ENCODE results near the gene PXK. TPM values are rescaled to one million over a fixed set of nuclear protein-coding genes. Genes with fewer than 3 reads are reported as not detected.

The PXK gene
- total and polyA plus RNA-seq, 10 of the 15 experiments (the other 5 are each of a cell fraction or from before 2014, with no cell fraction given), result 8.4 to 38.0 (median 27.6) TPM

- in situ Hi-C loops (cut with MboI), result no loop called here
- ChIA-PET SMC1A (ENCODE audit: uncharacterized antibody, unreplicated experiment) (interaction anchor here (0.7 to 13.1 kb wide), 12 partner anchors 12 to 156 kb away, joined by 3 to 324 read pairs (median 12); partner anchors contain the start of genes HTD2, KCTD6 and RPP14), POLR2A (interaction anchor here (0.6 to 12.4 kb wide), 8 partner anchors 11 to 135 kb away, joined by 3 to 221 read pairs (median 4); no protein-coding TSS in a partner anchor), RAD21 (ENCODE audit: unreplicated experiment) (interaction anchor here (0.6 to 7.5 kb wide), 15 partner anchors 11 to 193 kb away, joined by 3 to 149 read pairs (median 4); partner anchors contain the start of genes HTD2 and KCTD6), CTCF (interaction anchor here (0.8 to 8.9 kb wide), 19 partner anchors 7 to 195 kb away, joined by 3 to 204 read pairs (median 5); partner anchors contain the start of genes HTD2 and RPP14)
- Histone ChIP-seq H3K4me1 (ENCODE audit: control insufficient read depth, insufficient read depth, low read length) (peaks cover 10% of the 10 kb centered on the region; the same call in 1 of the 2 replicates), H3K27ac (ENCODE audit: control insufficient read depth, insufficient read depth) (no peak overlapping the region), H3K9ac (ENCODE audit: control insufficient read depth, insufficient read depth, low read length) (no peak overlapping the region), H3K36me3 (ENCODE audit: control insufficient read depth in 2 of 2, insufficient read depth in 2 of 2, low read length in 1 of 2) (no peaks in the 10 kb centered on the region), H3K9me3 (replicated peaks; ENCODE audit: control insufficient read depth, insufficient read depth, low read length) (no peaks in the 10 kb centered on the region; the same call in 2 of the 3 replicates), H3K4me2 (ENCODE audit: control insufficient read depth, insufficient read depth) (no peak overlapping the region), H4K20me1 (ENCODE audit: control insufficient read depth, insufficient read depth) (no peaks in the 10 kb centered on the region), H3K79me2 (ENCODE audit: control insufficient read depth, insufficient read depth, low read length) (peaks cover 10% of the 10 kb centered on the region), H2AFZ (ENCODE audit: control insufficient read depth, low read depth, low read length) (no peak overlapping the region), H3K4me3 (no peak overlapping the region), H3K27me3 (replicated peaks in 1 of 2; ENCODE audit: control insufficient read depth in 2 of 2, insufficient read depth in 2 of 2, low read length in 1 of 2) (no peaks in the 10 kb centered on the region)
- DNase-seq (ENCODE audit: low read depth, low spot score), result no peak
- ATAC-seq, result no peak
- FAIRE-seq, result no peak
- intact Hi-C loops (cut with micrococcal nuclease; ENCODE audit: unreplicated experiment), result no loop called here
- TF ChIP-seq IKZF2 (IDR thresholded peaks at IDR 0.05), result 0 out of 4 replicates have a peak, but pooled peaks have one; percentile 10 to 18
- TF ChIP-seq IRF5 (IDR thresholded peaks at IDR 0.05; ENCODE audit: borderline replicate concordance), result no peak
- no peak for TF ChIP-seq NR2F1 (conservative IDR thresholded peaks at IDR 0.05)
- TF ChIP-seq, protein P1, sequence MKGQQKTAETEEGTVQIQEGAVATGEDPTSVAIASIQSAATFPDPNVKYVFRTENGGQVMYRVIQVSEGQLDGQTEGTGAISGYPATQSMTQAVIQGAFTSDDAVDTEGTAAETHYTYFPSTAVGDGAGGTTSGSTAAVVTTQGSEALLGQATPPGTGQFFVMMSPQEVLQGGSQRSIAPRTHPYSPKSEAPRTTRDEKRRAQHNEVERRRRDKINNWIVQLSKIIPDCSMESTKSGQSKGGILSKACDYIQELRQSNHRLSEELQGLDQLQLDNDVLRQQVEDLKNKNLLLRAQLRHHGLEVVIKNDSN (IDR thresholded peaks at IDR 0.05; ENCODE audit: borderline replicate concordance, extremely low read length, insufficient read depth, low read depth, low read length), result no peak
- no peak for TF ChIP-seq ATF7 (IDR thresholded peaks at IDR 0.05; ENCODE audit: low read depth)
- 92% methylated on average over 3 of the region's 3 CpGs for WGBS (ENCODE audit: insufficient coverage, insufficient replicate concordance, low lambda C conversion rate, missing lambda C conversion rate)
- BruUV-seq (replicated peaks), result no TSS peak
Observed at GRCh38 chr3:58336135-58336882, 3.6 kb downstream of the PXK start.
